Epithelial cell of esophagus (primary cell): ENCODE data around the gene PIGV.

ENCODE experiments used
- DNase-seq: peaks from one replicate; pipeline ENCODE4 v3.0.0; 2010; ENCODE audit warnings: low read depth
- H3K4me3 ChIP-seq: 2 replicates; pipeline ENCODE4 v1.5.1; 2011; ENCODE audit warnings: mild to moderate bottlenecking, low read length, control low read depth
- TF ChIP-seq, protein P1 (sequence below): IDR thresholded peaks from 2 replicates; pipeline ENCODE4 v1.5.1; 2011; ENCODE audit warnings: low read depth, mild to moderate bottlenecking, low read length, control low read depth, inconsistent platforms; ENCODE audit not compliant: insufficient read depth; ENCODE audit errors: missing control alignments

The PIGV gene

DNA sequence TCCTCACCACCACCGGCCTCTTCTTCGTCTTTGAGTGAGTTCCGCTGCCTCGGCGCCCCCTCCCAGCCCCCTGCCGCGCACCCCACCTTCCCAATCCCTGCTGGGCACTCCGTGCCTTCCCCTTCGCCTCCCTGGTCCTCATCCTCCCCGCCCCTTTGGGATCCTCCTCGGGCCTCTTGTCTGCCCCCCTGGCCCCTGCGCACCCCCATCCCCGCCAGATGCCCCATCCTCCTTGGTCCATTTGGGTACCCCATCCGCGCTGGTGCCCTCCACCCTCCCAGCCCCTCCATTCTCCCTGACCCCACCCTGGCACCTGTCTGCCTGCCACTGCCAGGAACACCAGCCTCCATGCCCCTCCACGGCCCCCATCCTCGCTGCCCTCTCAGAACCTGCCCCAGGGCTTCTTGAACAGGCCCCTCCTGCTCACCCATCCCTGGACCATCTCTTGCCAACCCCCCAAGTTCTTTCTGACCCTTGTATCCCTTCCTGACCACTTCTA is 39.4 kb downstream of the PIGV start:
- TF ChIP-seq, protein P1, sequence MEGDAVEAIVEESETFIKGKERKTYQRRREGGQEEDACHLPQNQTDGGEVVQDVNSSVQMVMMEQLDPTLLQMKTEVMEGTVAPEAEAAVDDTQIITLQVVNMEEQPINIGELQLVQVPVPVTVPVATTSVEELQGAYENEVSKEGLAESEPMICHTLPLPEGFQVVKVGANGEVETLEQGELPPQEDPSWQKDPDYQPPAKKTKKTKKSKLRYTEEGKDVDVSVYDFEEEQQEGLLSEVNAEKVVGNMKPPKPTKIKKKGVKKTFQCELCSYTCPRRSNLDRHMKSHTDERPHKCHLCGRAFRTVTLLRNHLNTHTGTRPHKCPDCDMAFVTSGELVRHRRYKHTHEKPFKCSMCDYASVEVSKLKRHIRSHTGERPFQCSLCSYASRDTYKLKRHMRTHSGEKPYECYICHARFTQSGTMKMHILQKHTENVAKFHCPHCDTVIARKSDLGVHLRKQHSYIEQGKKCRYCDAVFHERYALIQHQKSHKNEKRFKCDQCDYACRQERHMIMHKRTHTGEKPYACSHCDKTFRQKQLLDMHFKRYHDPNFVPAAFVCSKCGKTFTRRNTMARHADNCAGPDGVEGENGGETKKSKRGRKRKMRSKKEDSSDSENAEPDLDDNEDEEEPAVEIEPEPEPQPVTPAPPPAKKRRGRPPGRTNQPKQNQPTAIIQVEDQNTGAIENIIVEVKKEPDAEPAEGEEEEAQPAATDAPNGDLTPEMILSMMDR: no peak
- peak overlapping the region; percentile 62 for H3K4me3 ChIP-seq
- no peak for DNase-seq

GRCh38 chr1:26827663-26828062 is 39.9 kb downstream of the PIGV start:
- TF ChIP-seq, protein P1: no peak
- no peak for DNase-seq
- H3K4me3 ChIP-seq: peak overlapping the region; percentile 62

- TF ChIP-seq, protein P1: no peak
- DNase-seq: no peak
- H3K4me3 ChIP-seq: peak overlapping the region; percentile 14
These were observed 40.8 kb downstream of the PIGV start for GRCh38 chr1:26828411-26828991.

DNA sequence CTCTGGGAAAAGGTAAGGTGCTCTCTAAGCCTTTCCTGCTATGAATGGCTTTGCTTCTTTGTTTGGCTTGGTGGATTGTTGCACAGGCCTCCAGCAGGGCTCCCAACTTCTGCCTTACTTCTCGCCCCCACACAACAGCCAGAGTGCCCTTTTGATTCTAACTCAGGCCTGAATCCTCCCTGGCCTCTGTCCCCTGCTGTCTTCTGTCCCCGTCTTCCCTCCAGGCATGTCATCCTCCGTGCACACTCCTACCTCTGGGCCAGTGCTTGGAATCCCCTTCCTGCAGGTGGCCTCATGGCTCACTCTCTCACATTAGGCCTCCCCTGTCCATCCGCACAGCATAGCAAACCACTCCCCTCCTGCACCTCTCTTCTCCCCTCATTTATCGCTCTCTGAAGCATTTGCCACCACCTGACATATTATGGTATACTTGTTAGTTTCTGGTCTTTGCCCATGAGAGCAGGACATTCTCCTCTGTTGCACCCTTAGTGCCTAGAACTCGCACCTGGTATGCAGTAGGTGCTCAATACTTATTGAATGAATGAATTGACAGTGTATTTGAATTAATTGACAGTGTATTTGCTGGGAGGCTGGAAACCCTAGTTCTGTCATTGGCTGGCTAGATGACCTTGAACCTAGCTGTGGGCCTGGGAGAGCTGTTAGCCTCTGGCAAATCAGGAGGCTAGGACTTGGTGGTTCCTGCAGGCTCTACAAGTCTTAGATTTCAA is 41.6 kb downstream of the PIGV start:
- TF ChIP-seq, protein P1: no peak
- no peak for DNase-seq
- H3K4me3 ChIP-seq: no peak overlapping the region

DNA sequence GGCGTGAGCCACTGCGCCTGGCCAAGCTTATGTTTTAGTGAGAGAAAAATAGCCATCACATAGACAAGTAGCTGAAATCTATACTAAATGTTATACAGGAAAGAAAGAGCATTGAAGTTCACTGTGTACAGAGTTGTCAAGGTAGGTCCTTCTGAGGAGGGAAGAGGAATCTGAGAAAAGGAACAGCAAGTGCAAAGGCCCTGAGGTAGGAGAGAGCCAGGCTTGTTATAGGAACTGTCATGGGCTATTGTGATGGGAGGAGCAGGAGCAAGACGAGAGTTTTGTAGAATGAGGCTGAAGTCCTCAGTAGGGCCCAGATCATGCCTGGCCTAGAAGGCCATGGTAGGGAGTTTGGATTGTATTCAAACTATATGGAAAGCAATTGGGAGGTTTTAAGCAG is 43.3 kb downstream of the PIGV start:
- no peak for DNase-seq

DNA sequence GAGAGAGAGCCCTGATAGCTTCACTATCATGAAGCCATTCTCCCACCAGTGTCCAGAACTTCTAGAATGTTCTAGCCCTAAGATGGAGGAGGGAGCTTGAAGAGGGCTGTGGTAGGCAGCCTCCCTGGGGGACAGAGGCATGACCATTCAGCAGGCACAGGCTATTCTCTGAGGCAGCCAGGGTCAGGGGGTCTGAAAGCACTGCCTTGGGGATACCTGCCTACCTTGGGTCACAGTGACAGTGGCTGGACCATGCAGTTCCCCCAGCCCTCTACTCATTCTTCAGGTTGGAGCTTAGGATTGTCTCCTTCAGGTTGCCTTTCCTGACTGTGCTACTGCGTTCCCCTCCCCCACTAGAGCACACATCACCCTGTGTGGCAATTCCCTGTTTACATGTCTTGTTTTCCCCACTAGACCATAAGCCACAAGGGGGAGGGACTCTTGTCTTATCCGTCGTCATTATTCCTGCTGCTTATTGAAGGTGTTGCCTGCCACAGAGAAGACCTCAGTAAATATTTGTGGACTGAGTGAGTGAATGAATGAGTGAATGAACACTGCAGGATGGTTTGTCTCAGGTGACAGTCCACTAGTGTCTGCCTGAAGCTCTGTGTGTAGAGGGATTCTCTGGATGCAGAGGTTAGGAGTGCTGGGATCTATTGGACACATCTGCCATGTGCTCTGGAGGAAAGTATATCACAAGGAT is 43.9 kb downstream of the PIGV start:
- peak; percentile 58 for DNase-seq
- H3K4me3 ChIP-seq: no peak overlapping the region
- TF ChIP-seq, protein P1: no peak

More for the DNA sequence above, 43.3 kb downstream of the PIGV start:
- TF ChIP-seq, protein P1: no peak
- H3K4me3 ChIP-seq: no peak overlapping the region
